ENCODE measurements around the gene ANXA2R.

DNA sequence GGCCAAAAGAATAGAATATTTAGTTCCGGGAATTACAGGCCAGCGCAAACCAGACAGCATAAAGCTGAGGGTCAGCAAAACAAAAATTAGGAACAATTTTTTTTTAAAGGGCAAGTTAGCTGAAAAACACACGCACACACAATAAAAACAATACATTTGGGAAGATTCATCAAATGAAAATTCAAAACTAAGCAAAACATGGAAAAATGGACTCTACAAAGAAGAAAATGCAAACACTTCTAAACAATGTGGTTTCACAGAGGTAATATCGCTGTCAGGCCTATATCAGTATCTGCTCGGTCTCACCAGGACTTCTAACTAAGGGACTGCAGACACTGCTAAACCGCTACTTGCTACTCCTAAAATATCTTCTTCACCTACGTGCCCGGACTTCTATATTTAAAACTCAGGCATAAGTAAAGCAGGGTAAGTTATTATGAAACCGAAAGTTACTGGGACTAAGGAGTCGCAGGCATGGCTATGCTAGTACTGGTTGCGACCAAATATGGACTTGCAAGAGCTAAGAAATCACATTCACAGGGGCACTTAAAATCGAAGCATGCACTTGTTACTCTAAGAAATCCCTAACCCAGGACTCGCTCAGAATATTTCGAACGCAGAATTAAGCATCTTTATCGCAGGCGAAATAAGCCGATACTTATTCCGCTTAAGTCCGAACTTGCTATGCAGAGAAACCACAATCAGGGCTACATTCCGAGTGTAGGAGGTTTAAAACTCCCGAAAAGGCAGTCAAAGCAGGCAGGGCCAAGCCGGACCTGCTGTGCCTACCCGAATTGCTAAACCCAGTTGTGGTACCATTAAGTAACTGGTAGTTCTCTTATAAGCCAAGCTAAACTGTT is 2.3 kb downstream of the ANXA2R start:
- TF ChIP-seq CTCF (conservative IDR thresholded peaks at IDR 0.05; ENCODE audit: low read length) (no peak), EZH2phosphoT487 (IDR thresholded peaks at IDR 0.05; ENCODE audit: borderline replicate concordance, low read depth, low read length) (no peak)
